Inferior parietal cortex (tissue), 1 donor: ENCODE data around the gene FAM180A.
"Not testable (repeated sequence)": the region's sequence is repeated elsewhere in the genome, so short reads cannot be mapped to it uniquely, and the experiment has no call there.

Source experiments
- DNase-seq: peaks from one replicate; pipeline ENCODE4 v3.0.0-alpha.2; 2016; ENCODE audit errors: extremely low spot score

Gene FAM180A

GRCh38 chr7:135713836-135714470 is 34.7 kb downstream of the FAM180A start:
- DNase-seq, result no peak

GRCh38 chr7:135712796-135713195 is 35.8 kb downstream of the FAM180A start:
- no peak for DNase-seq

- DNase-seq, result no peak
Observed at GRCh38 chr7:135712182-135712782, 36.3 kb downstream of the FAM180A start.

- no peak for DNase-seq
Observed at GRCh38 chr7:135711139-135711469, 37.5 kb downstream of the FAM180A start.

GRCh38 chr7:135710417-135711138 is 38.0 kb downstream of the FAM180A start:
- no peak for DNase-seq

GRCh38 chr7:135709508-135709907 is 39.1 kb downstream of the FAM180A start:
- no peak for DNase-seq

- no peak for DNase-seq
Observed at GRCh38 chr7:135708041-135708440, 40.6 kb downstream of the FAM180A start.

- no peak for DNase-seq
Observed at GRCh38 chr7:135707570-135707966, 41.0 kb downstream of the FAM180A start.

- no peak for DNase-seq
Observed at GRCh38 chr7:135706858-135707569, 41.6 kb downstream of the FAM180A start.

- DNase-seq, result no peak
Observed at GRCh38 chr7:135706038-135706742, 42.4 kb downstream of the FAM180A start.

GRCh38 chr7:135704698-135705097 is 43.9 kb downstream of the FAM180A start:
- no peak for DNase-seq

GRCh38 chr7:135704074-135704473 is 44.5 kb downstream of the FAM180A start:
- no peak for DNase-seq

GRCh38 chr7:135697276-135698049 is 51.1 kb downstream of the FAM180A start:
- DNase-seq, result no peak

- no peak for DNase-seq
Observed at GRCh38 chr7:135693558-135693957, 55.1 kb downstream of the FAM180A start.

GRCh38 chr7:135692606-135693005 is 56.0 kb downstream of the FAM180A start:
- not testable (repeated sequence) for DNase-seq

- DNase-seq, result no peak
Observed at GRCh38 chr7:135692055-135692454, 56.6 kb downstream of the FAM180A start.

- no peak for DNase-seq
Observed at GRCh38 chr7:135690566-135690965, 58.0 kb downstream of the FAM180A start.

- DNase-seq, result no peak
Observed at GRCh38 chr7:135687466-135687865, 61.1 kb downstream of the FAM180A start.

- DNase-seq, result no peak
Observed at GRCh38 chr7:135685306-135686084, 63.1 kb downstream of the FAM180A start.

- no peak for DNase-seq
Observed at GRCh38 chr7:135684699-135685098, 63.9 kb downstream of the FAM180A start.
